Vagina (tissue), 2 donors: ENCODE data around the gene HPCAL1. TPM values are rescaled to one million over a fixed set of nuclear protein-coding genes. Genes with fewer than 3 reads are reported as not detected.
"Not testable (repeated sequence)": the region's sequence is repeated elsewhere in the genome, so short reads cannot be mapped to it uniquely, and the experiment has no call there.

Experiments used
- DNase-seq, 2 donors: peaks; one replicate each; pipeline ENCODE4 v3.0.0-alpha.2; 2017; ENCODE audit errors: extremely low spot score in 2 of 2
- H3K27ac ChIP-seq: fragments of 200-600 bp; sonication (generic); one replicate; pipeline ENCODE4 v1.5.1; 2019
- H3K27me3 ChIP-seq: fragments of 200-600 bp; sonication (generic); one replicate; pipeline ENCODE4 v1.5.1; 2019
- H3K36me3 ChIP-seq, 2 donors: fragments of 200-600 bp; sonication (generic); one replicate each; pipeline ENCODE4 v1.5.1; 2017 to 2019
- H3K4me1 ChIP-seq: fragments of 200-600 bp; sonication (generic); one replicate; pipeline ENCODE4 v1.5.1; 2019
- H3K4me3 ChIP-seq, 2 donors: fragments of 200-600 bp; sonication (generic); 1 replicate in 1 of 2; 2 replicates in 1 of 2; pipeline ENCODE4 v1.5.1; 2016 to 2019
- H3K9me3 ChIP-seq: fragments of 200-600 bp; sonication (generic); one replicate; pipeline ENCODE4 v1.5.1; 2019
- POLR2A ChIP-seq, 2 donors: fragments of 450-650 bp; IDR thresholded peaks; one replicate each; pipeline ENCODE4 v1.6.1; 2017; ENCODE audit warnings: antibody characterized with exemption in 2 of 2, mild to moderate bottlenecking in 2 of 2, moderate library complexity in 2 of 2
- POLR2AphosphoS5 ChIP-seq, 2 donors: sonication (generic); formaldehyde crosslinking; IDR thresholded peaks; one replicate each; pipeline ENCODE4 v1.9.0; 2017; ENCODE audit warnings: antibody characterized with exemption in 2 of 2, mild to moderate bottlenecking in 2 of 2, low read depth in 1 of 2; ENCODE audit not compliant: insufficient read depth in 1 of 2
- intact Hi-C: fragments of 100-400 bp; cut with DNase I; formaldehyde crosslinking; loops from one replicate; pipeline ENCODE4 v1.15.1; 2023
- total RNA-seq: library from RNA; depleted of rRNA; stranded (reverse); fragments of >200 nt; gene quantifications from one replicate; pipeline ENCODE4 v1.2.3, GENCODE V29; 2016
- TF ChIP-seq, protein P1 (sequence below), 3 experiments: fragments of 450-650 bp in 2 of 3; fragments of 200-600 bp in 1 of 3; sonication (generic) in 1 of 3; IDR thresholded peaks; one replicate each; pipeline ENCODE4 v1.5.1; 2017 to 2019; ENCODE audit warnings: antibody characterized with exemption in 3 of 3, mild to moderate bottlenecking in 2 of 3, moderate library complexity in 2 of 3

The HPCAL1 gene
- total RNA-seq, 1 donor from 2014 or later: 43.7 TPM

DNA sequence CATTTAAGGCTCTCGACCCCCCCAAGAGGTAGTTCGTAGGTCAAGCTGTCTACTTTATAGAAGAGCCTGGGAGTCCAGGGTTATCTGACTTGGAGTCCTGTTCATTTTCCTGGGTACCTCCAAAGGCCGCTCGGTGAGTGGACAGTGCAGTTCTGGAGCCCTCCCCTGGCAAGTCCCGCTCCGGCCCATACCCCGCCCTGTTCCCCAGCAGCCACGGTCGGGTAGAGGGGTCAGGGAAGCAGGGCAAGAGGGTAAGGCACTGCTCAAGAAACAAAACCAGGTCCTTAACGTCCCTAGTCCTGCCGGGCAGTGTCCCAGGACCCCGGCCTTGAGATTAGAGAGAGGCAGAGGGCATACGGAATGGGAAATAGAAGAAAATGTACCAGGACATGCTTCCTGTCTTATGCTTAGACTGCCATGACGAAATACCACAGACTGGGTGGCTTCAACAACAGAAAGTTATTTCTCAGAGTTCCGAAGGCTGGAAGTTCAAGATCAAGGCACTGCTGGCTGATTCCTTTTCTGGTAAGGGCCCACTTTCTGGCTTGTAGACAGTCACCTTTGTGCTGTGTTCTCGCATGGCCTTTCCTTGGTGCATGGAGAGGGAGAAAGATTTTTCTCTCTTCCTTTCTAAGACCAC, 5.4 kb upstream of the HPCAL1 start:
- intact Hi-C loops: no loop called here
- no peak for TF ChIP-seq POLR2A (IDR thresholded peaks at IDR 0.05)
- TF ChIP-seq POLR2AphosphoS5 (IDR thresholded peaks at IDR 0.05; ENCODE audit: insufficient read depth in 1 of 2, low read depth in 1 of 2): no peak

DNA sequence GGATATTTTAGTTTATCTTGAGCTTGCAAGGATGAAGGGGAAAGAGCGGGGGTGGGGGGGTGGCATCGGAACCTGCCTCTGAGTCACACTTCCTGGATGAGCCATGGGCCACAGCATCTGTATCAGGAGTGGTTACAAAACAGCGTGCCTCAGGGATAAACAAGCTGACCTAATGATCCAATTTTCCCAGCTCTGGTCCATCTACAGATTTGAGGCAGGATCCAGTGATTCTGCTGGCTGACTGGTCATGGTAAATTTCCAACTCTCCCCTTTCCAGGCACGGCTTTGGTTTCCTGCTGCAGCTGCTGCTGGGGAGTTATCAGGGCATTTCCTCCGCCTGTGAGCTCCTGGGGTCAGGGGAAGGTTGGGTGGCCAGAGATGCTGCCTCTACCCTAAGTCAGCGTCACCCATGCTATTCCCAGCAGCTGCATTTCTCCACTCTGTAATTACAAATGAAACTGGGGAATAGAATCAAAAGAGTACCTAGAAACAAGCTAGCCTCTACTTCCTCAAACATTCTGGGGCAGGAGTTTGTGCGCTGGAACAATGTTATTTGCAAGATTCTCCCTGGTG, 4.7 kb upstream of the HPCAL1 start:
- intact Hi-C loops: no loop called here
- Histone ChIP-seq H3K36me3 (no peaks in the 10 kb centered on the region), H3K27me3 (no peaks in the 10 kb centered on the region), H3K9me3 (no peaks in the 10 kb centered on the region), H3K27ac (peak overlapping the region; percentile 68), H3K4me1 (peaks cover 4% of the 10 kb centered on the region), H3K4me3 (no peak overlapping the region)
- TF ChIP-seq POLR2AphosphoS5 (IDR thresholded peaks at IDR 0.05; ENCODE audit: insufficient read depth in 1 of 2, low read depth in 1 of 2) (peak in 1 of 2 donors; percentile 51), POLR2A (IDR thresholded peaks at IDR 0.05) (no peak)
- no peak for DNase-seq

More for the DNA sequence above, 5.4 kb upstream of the HPCAL1 start:
- Histone ChIP-seq H3K27ac (peak overlapping the region; percentile 68), H3K4me1 (peaks cover 4% of the 10 kb centered on the region), H3K4me3 (no peak overlapping the region), H3K36me3 (no peaks in the 10 kb centered on the region), H3K9me3 (no peaks in the 10 kb centered on the region), H3K27me3 (no peaks in the 10 kb centered on the region)
- DNase-seq: no peak

DNA sequence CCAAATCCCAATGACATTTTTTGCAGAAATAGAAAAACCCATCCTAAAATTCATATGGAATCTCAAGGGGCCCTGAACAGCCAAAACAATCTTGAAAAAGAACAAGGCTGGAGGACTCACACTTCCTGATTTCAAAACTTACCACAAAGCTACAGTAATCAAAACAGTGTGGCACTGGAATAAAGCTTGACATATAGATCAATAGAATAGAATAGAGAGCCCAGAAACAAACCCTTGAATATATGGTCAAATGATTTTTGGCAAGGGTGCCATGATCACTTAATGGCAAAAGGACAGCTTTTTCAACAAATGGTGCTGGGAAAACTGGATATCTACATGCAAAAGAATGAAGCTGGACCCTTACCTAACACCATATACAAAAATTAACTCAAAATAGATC, 3.9 kb upstream of the HPCAL1 start:
- intact Hi-C loops, H3K9me3 ChIP-seq, H3K4me3 ChIP-seq, H3K36me3 ChIP-seq, H3K27me3 ChIP-seq, DNase-seq: not testable (repeated sequence)
- Histone ChIP-seq H3K4me1 (peaks cover 10% of the 10 kb centered on the region), H3K27ac (peak overlapping the region; percentile 68)

DNA sequence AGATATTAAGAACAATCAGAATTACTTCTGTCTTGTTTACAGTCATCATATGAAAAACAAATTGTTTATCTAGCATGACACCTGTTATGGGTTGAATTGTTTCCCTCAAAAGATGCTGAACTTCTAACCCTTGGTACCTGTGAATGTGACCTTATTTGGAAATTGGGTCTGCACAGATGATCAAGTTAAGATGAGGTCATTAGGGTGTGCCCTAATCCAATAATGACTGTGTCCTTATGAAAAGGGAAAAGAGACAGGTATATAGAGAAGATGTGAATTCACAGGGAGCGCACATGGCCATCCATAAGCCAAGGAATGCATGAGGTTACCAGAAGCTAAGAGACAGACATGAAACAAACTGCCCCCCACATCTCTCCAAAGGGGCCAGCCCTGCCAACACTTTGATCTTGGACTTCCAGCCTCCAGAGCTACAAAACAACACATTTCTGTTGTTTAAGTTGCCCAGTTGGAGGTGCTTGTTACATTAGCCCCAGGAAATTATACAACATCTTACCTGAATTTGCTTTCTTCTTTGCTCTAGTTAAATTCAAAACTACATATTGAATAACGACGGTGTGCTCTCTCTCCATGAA, 2.3 kb upstream of the HPCAL1 start:
- no peak overlapping the region for H3K27ac ChIP-seq
- TF ChIP-seq POLR2AphosphoS5 (IDR thresholded peaks at IDR 0.05; ENCODE audit: insufficient read depth in 1 of 2, low read depth in 1 of 2) (no peak), POLR2A (IDR thresholded peaks at IDR 0.05) (no peak)
- TF ChIP-seq, protein P1, sequence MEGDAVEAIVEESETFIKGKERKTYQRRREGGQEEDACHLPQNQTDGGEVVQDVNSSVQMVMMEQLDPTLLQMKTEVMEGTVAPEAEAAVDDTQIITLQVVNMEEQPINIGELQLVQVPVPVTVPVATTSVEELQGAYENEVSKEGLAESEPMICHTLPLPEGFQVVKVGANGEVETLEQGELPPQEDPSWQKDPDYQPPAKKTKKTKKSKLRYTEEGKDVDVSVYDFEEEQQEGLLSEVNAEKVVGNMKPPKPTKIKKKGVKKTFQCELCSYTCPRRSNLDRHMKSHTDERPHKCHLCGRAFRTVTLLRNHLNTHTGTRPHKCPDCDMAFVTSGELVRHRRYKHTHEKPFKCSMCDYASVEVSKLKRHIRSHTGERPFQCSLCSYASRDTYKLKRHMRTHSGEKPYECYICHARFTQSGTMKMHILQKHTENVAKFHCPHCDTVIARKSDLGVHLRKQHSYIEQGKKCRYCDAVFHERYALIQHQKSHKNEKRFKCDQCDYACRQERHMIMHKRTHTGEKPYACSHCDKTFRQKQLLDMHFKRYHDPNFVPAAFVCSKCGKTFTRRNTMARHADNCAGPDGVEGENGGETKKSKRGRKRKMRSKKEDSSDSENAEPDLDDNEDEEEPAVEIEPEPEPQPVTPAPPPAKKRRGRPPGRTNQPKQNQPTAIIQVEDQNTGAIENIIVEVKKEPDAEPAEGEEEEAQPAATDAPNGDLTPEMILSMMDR (IDR thresholded peaks at IDR 0.05): no peak
- no peak overlapping the region for H3K4me3 ChIP-seq
- H3K27me3 ChIP-seq: no peaks in the 10 kb centered on the region
- no peak for DNase-seq
- intact Hi-C loops: loop anchor here (5.0 kb wide), 1 partner anchor 102 kb away; no protein-coding TSS in a partner anchor
- no peaks in the 10 kb centered on the region for H3K9me3 ChIP-seq
- peaks cover 24% of the 10 kb centered on the region for H3K4me1 ChIP-seq
- H3K36me3 ChIP-seq: no peaks in the 10 kb centered on the region

DNA sequence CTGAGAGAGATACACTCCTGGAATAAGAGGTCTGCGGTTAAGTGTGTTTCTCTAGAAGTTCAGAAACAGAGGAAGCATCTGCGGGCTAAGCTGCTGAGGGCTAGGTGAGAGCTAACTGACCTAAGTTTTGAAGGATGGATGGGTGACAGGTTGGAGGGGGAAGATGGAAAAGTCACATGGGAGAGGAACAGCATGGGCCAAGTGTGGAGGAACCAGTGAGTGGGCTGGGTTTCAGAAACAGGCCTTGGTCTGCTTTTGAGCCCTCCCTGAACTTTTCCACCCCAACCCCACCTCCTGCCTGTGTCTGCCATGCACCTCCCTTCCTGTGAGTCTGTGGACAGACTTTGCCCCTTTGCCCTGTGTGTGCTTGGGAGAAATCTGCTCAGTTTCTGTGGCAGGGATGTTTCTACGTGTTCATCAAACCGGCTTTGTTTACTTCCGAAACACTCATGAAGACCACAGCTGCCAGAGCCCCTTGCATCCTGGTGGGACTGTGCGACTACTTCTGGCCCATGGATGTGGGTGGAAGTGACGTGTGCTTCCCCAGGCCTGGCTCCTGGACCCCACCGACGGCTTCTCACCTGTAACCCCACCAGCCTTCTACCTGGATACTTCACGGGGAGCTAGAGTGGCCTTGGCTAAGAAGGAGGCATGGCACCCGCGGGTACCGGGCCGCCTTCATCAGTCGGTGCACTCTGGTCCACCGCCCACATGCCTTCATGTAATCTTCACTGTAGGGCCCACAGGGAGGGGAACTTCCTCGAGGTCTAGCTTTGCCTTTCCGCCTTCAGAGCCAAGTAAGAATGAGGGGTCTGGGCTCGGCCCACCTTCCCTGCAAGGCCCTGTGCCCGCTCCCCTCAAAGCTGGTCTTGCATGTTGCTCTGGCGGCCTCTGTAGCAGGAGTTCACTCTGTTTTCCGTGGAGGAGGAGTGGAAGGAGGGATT, 1.4 kb upstream of the HPCAL1 start:
- peaks cover 32% of the 10 kb centered on the region for H3K4me1 ChIP-seq
- peak overlapping the region; percentile 77 for H3K27ac ChIP-seq
- no peaks in the 10 kb centered on the region for H3K9me3 ChIP-seq
- TF ChIP-seq POLR2A (IDR thresholded peaks at IDR 0.05) (no peak), POLR2AphosphoS5 (IDR thresholded peaks at IDR 0.05; ENCODE audit: insufficient read depth in 1 of 2, low read depth in 1 of 2) (no peak)
- TF ChIP-seq, protein P1 (IDR thresholded peaks at IDR 0.05): no peak
- intact Hi-C loops: loop anchor here (5.0 kb wide), 1 partner anchor 101 kb away; no protein-coding TSS in a partner anchor
- H3K36me3 ChIP-seq: no peaks in the 10 kb centered on the region
- no peaks in the 10 kb centered on the region for H3K27me3 ChIP-seq
- H3K4me3 ChIP-seq: no peak overlapping the region
- DNase-seq: no peak

DNA sequence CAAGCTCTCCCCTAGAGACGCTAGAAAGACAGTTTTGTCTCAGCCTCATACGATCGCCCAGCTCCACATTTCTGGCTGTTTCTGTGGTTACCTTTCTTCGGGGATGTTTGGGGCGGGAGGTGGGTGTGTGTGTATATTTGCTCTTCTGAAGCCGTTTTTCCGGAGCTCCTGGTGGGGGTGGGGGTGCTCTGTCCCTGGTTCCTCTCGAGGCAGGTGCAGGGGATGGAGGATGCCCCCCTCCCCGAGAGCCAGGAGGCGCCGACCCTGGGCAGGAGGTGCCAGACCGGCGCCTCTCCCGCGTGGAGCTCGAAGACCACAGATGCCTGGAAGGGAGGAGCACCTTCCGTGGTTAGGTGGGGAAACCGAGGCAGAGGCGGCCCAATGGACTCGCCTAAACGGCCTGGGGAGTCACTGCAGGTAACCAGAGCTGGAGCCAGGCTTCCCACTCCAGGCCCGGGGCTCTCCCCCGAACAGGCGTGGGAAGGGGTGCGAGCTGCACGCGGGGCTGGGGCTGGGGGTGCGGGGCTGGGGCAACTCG, 694 bp upstream of the HPCAL1 start:
- peaks cover 37% of the 10 kb centered on the region for H3K4me1 ChIP-seq
- H3K27ac ChIP-seq: peak overlapping the region; percentile 77
- H3K36me3 ChIP-seq: no peaks in the 10 kb centered on the region
- H3K27me3 ChIP-seq: no peaks in the 10 kb centered on the region
- DNase-seq: no peak
- intact Hi-C loops: loop anchor here (5.0 kb wide), 1 partner anchor 100 kb away; no protein-coding TSS in a partner anchor
- TF ChIP-seq POLR2AphosphoS5 (IDR thresholded peaks at IDR 0.05; ENCODE audit: insufficient read depth in 1 of 2, low read depth in 1 of 2): no peak
- TF ChIP-seq POLR2A (IDR thresholded peaks at IDR 0.05): no peak
- TF ChIP-seq, protein P1 (IDR thresholded peaks at IDR 0.05): no peak
- peak overlapping the region; percentile 75 to 86 for H3K4me3 ChIP-seq
- no peaks in the 10 kb centered on the region for H3K9me3 ChIP-seq
